Cardiac muscle cell (in vitro differentiated cells and primary cell): ENCODE measurements around the gene CLDN1. TPM values are rescaled to one million over a fixed set of nuclear protein-coding genes. Genes with fewer than 3 reads are reported as not detected.

Experiments used
- DNase-seq, 2 donors: peaks; one replicate each; pipeline versions ENCODE4 v3.0.0 to v3.0.0-alpha.2; 2010 to 2017; ENCODE audit warnings: low read depth in 1 of 2, low spot score in 1 of 2
- H3K27ac ChIP-seq: fragments of 200-600 bp; sonication (generic); 2 replicates; pipeline ENCODE4 v1.5.1; 2016
- H3K27me3 ChIP-seq: fragments of 200-600 bp; sonication (generic); 2 replicates; pipeline ENCODE4 v1.6.0; 2016; ENCODE audit warnings: control low read depth
- H3K36me3 ChIP-seq: fragments of 200-600 bp; sonication (generic); 2 replicates; pipeline ENCODE4 v1.5.1; 2016; ENCODE audit warnings: control low read depth
- H3K4me1 ChIP-seq: fragments of 200-600 bp; sonication (generic); 2 replicates; pipeline ENCODE4 v1.8.1; 2017; ENCODE audit warnings: low read depth, mild to moderate bottlenecking, mixed run types
- H3K4me3 ChIP-seq: fragments of 200-600 bp; sonication (generic); 2 replicates; pipeline ENCODE4 v1.5.1; 2016; ENCODE audit warnings: mild to moderate bottlenecking
- H3K9me3 ChIP-seq: fragments of 200-600 bp; sonication (generic); 2 replicates; pipeline ENCODE4 v1.5.1; 2017; ENCODE audit warnings: low read depth, mild to moderate bottlenecking, control low read depth
- CTCF ChIP-seq: IDR thresholded peaks from 2 replicates; pipeline ENCODE4 v1.5.1; 2012; ENCODE audit warnings: low read depth, mild to moderate bottlenecking, low read length
- polyA plus RNA-seq: library from polyadenylated mRNA; unstranded; fragments of >200 nt; fragmentation: Nextera tagmentation; extraction: Ambion mirVana; gene quantifications from 2 replicates; pipeline ENCODE4 v1.2.1, GENCODE V29; 2016
- total RNA-seq: library from RNA; depleted of rRNA; stranded (reverse); fragments of >200 nt; gene quantifications from 2 replicates; pipeline ENCODE4 v1.2.3, GENCODE V29; 2016

Gene CLDN1
- total and polyA plus RNA-seq, 2 experiments from 2014 or later, result 0.48 to 0.54 TPM

DNA sequence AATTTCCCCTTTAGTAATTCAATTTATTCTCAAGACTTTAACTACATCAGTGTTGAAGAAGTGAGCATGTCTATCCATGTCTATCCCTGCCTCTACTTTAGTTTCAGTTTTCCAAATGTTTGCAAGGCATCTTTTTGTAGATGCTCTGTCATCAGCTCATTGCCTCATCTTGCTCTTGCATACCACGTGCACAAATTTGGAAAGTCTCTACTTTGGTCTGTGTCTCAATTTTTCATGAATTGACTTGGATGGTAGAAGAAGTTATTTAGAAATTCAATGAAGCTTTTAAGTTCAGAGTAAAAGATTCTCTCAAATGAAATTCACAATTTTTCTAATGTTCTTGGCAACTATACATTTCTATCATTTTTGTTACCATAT, 55.3 kb downstream of the CLDN1 start:
- DNase-seq, result no peak
- Histone ChIP-seq H3K4me3 (no peak overlapping the region), H3K4me1 (no peaks in the 10 kb centered on the region), H3K27me3 (no peaks in the 10 kb centered on the region), H3K27ac (no peak overlapping the region), H3K36me3 (no peaks in the 10 kb centered on the region), H3K9me3 (no peaks in the 10 kb centered on the region)
- no peak for TF ChIP-seq CTCF

DNA sequence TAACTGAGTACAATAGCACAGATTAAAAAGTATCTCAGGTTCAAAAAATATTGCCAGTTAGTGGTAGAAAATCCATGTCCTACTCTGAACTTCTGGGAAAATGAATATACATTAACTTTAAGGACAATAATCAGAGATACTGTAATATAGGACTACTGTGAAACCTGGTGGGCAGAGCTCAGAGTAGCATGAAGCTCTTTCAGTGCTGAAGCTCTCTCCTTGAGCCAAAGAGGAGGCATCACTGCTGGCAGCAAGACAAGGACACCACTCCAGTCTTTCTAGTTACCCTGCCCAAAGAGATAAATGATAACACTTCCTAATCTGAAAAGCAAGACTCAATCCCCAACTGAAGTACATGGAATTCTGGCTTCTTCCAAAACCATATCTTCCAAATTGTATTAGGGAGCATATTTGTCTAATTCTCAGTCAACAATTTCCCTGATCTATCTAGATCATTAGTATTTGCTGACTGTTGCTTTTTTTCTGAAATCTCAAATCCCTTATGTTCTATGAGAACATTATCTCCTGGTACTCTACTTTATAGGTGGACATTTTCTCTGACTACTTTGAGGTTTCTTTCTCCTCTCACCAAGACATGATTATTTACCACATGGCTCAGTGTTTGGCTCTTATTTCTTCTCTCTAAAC, 55.9 kb downstream of the CLDN1 start:
- Histone ChIP-seq H3K4me1 (no peaks in the 10 kb centered on the region), H3K27ac (no peak overlapping the region), H3K36me3 (no peaks in the 10 kb centered on the region), H3K4me3 (no peak overlapping the region), H3K27me3 (no peaks in the 10 kb centered on the region), H3K9me3 (no peaks in the 10 kb centered on the region)
- no peak for TF ChIP-seq CTCF
- DNase-seq, result no peak

DNA sequence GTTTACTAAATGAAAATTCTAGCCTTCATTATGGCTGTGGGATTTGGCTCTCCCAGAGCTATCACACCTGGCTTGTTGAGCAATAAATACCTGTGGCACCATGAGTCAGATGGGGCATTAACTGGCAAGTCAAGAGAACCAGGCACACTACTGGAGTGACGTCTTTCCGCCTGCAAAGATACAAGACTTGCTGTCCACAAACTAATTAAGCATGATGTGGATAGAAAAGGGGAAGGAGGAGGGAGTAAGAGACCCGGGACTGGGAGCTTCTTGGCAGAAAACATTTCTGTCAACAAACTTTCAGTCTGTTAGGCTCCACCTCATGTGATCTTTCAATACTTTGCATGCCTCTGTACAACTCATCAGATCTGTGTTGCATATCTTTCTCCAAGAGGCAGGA, 56.5 kb downstream of the CLDN1 start:
- peak in 1 of 2 donors; percentile 53 for DNase-seq

GRCh38 chr3:190265126-190265525, 57.1 kb downstream of the CLDN1 start:
- Histone ChIP-seq H3K9me3 (no peaks in the 10 kb centered on the region), H3K27ac (no peak overlapping the region)
- TF ChIP-seq CTCF, result no peak

More for the DNA sequence above, 56.5 kb downstream of the CLDN1 start:
- no peak overlapping the region for H3K27ac ChIP-seq
- H3K27me3 ChIP-seq, result no peaks in the 10 kb centered on the region
- no peaks in the 10 kb centered on the region for H3K36me3 ChIP-seq
- H3K9me3 ChIP-seq, result no peaks in the 10 kb centered on the region
- TF ChIP-seq CTCF, result no peak
- H3K4me3 ChIP-seq, result no peak overlapping the region
- H3K4me1 ChIP-seq, result no peaks in the 10 kb centered on the region

GRCh38 chr3:190261740-190262139, 60.5 kb downstream of the CLDN1 start:
- Histone ChIP-seq H3K4me1 (no peaks in the 10 kb centered on the region), H3K36me3 (no peaks in the 10 kb centered on the region), H3K4me3 (no peak overlapping the region), H3K27ac (no peak overlapping the region), H3K9me3 (no peaks in the 10 kb centered on the region), H3K27me3 (no peaks in the 10 kb centered on the region)
- DNase-seq, result no peak
- TF ChIP-seq CTCF, result no peak

More at GRCh38 chr3:190265126-190265525, 57.1 kb downstream of the CLDN1 start:
- DNase-seq, result peak in 1 of 2 donors; percentile 26
- no peak overlapping the region for H3K4me3 ChIP-seq
- no peaks in the 10 kb centered on the region for H3K36me3 ChIP-seq
- H3K4me1 ChIP-seq, result no peaks in the 10 kb centered on the region
- H3K27me3 ChIP-seq, result no peaks in the 10 kb centered on the region
